Endodermal cell (in vitro differentiated cells): ENCODE results near the gene BRD3OS. TPM values are rescaled to one million over a fixed set of nuclear protein-coding genes. Genes with fewer than 3 reads are reported as not detected.

Experiments used
- DNase-seq: peaks from one replicate; pipeline ENCODE4 v3.0.0-alpha.2; 2017
- H3K27ac ChIP-seq: 2 replicates; pipeline ENCODE4 v1.5.1; 2013; ENCODE audit warnings: mild to moderate bottlenecking, low read depth, low read length, moderate library complexity
- H3K27me3 ChIP-seq: 2 replicates; pipeline ENCODE4 v1.6.1; 2013; ENCODE audit warnings: mild to moderate bottlenecking, low read length, moderate library complexity; ENCODE audit not compliant: insufficient read depth, control insufficient read depth, poor library complexity, severe bottlenecking
- H3K36me3 ChIP-seq: 2 replicates; pipeline ENCODE4 v1.7.0; 2013; ENCODE audit warnings: mild to moderate bottlenecking, low read length, moderate library complexity; ENCODE audit not compliant: control insufficient read depth, insufficient read depth
- H3K4me1 ChIP-seq: one replicate; pipeline ENCODE4 v1.7.0; 2013; ENCODE audit warnings: low read length; ENCODE audit not compliant: control insufficient read depth, insufficient read depth
- H3K4me3 ChIP-seq: 2 replicates; pipeline ENCODE4 v1.5.1; 2013; ENCODE audit warnings: mild to moderate bottlenecking, low read length, moderate library complexity
- H3K9ac ChIP-seq: 2 replicates; pipeline ENCODE4 v1.6.1; 2013; ENCODE audit warnings: mild to moderate bottlenecking, low read length, moderate library complexity; ENCODE audit not compliant: poor library complexity, severe bottlenecking; ENCODE audit errors: extremely low read depth
- H3K9me3 ChIP-seq: 2 replicates; pipeline ENCODE4 v1.6.1; 2013; ENCODE audit warnings: mild to moderate bottlenecking, low read length, moderate library complexity; ENCODE audit not compliant: control insufficient read depth
- H3K27ac Mint-ChIP-seq: 2 replicates; pipeline ENCODE4 v1.8.0; 2020; ENCODE audit warnings: mixed read lengths
- H3K27me3 Mint-ChIP-seq: 2 replicates; pipeline ENCODE4 v1.8.0; 2021; ENCODE audit warnings: mild to moderate bottlenecking, mixed read lengths; ENCODE audit not compliant: insufficient read depth
- H3K36me3 Mint-ChIP-seq: 2 replicates; pipeline ENCODE4 v1.8.0; 2020; ENCODE audit warnings: low read depth, mixed read lengths
- H3K4me1 Mint-ChIP-seq: 2 replicates; pipeline ENCODE4 v1.8.0; 2020; ENCODE audit warnings: mixed read lengths
- H3K4me3 Mint-ChIP-seq: 2 replicates; pipeline ENCODE4 v1.8.0; 2020; ENCODE audit warnings: mild to moderate bottlenecking, moderate library complexity, mixed read lengths
- H3K9me3 Mint-ChIP-seq: 2 replicates; pipeline ENCODE4 v1.8.0; 2020; ENCODE audit warnings: mild to moderate bottlenecking, mixed read lengths
- WGBS, 2 experiments: methylation state at CpG; one replicate each; pipeline versions ENCODE4 v1.1.5 to v1.1.7; 2013; ENCODE audit warnings: missing lambda C conversion rate in 2 of 2, mixed read lengths in 1 of 2; ENCODE audit not compliant: insufficient coverage in 1 of 2, insufficient read length in 1 of 2; 5-methylcytosine and 5-hydroxymethylcytosine counted together
- total RNA-seq, 2 donors: library from RNA; stranded (reverse); fragmentation: NEBNext Ultra II Directional in 1 of 2; extraction: Animal tissue kit (Norgen Biotek cat#: 25700) in 1 of 2; gene quantifications; 2 replicates in 1 of 2; 3 replicates in 1 of 2; pipeline ENCODE4 v1.2.1, GENCODE V29; 2021
- TF ChIP-seq, protein P1 (sequence below): fragments of 200-600 bp; sonication (generic); conservative IDR thresholded peaks from 2 replicates; pipeline ENCODE4 v1.5.0; 2021; ENCODE audit warnings: antibody characterized with exemption, mild to moderate bottlenecking

Gene BRD3OS
- total RNA-seq, 2 donors from 2014 or later, result 19.0 to 26.5 TPM

DNA sequence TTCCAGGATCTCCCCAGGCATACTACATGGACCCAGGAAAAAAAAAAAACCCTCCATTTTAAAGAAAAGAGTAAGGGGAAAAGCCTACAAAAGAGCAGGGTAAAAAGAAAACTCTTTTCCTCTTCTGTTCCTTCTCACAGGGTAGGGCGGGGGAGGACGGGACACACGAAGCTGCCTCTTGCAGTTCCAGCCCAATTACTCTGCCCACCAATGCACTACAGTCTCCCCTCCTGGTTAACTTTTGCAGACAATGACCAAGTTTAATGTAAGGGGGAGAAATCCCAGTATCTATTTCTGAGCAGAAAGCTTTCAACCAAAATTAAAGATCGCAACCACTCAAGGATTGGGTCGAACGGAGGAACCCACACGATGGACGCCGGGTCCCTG is 41.2 kb downstream of the BRD3OS start:
- Histone ChIP-seq H3K9ac (peak overlapping the region; percentile 87), H3K27ac (no peak overlapping the region), H3K9me3 (no peaks in the 10 kb centered on the region), H3K36me3 (peaks cover 8% of the 10 kb centered on the region), H3K27me3 (peaks cover 26% of the 10 kb centered on the region), H3K4me3 (peak overlapping the region; percentile 91), H3K4me1 (peaks cover 2% of the 10 kb centered on the region)
- H3K27ac Mint-ChIP-seq, result peak overlapping the region; percentile 87
- H3K36me3 Mint-ChIP-seq, result peaks cover 10% of the 10 kb centered on the region
- WGBS, 2 experiments, result 2% methylated on average over 6 to 9 of the region's 9 CpGs
- TF ChIP-seq, protein P1, sequence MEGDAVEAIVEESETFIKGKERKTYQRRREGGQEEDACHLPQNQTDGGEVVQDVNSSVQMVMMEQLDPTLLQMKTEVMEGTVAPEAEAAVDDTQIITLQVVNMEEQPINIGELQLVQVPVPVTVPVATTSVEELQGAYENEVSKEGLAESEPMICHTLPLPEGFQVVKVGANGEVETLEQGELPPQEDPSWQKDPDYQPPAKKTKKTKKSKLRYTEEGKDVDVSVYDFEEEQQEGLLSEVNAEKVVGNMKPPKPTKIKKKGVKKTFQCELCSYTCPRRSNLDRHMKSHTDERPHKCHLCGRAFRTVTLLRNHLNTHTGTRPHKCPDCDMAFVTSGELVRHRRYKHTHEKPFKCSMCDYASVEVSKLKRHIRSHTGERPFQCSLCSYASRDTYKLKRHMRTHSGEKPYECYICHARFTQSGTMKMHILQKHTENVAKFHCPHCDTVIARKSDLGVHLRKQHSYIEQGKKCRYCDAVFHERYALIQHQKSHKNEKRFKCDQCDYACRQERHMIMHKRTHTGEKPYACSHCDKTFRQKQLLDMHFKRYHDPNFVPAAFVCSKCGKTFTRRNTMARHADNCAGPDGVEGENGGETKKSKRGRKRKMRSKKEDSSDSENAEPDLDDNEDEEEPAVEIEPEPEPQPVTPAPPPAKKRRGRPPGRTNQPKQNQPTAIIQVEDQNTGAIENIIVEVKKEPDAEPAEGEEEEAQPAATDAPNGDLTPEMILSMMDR, result no peak
- H3K4me3 Mint-ChIP-seq, result peak overlapping the region; percentile 82
- H3K4me1 Mint-ChIP-seq, result peaks cover 19% of the 10 kb centered on the region
- peaks cover 27% of the 10 kb centered on the region for H3K27me3 Mint-ChIP-seq
- peaks cover 7% of the 10 kb centered on the region for H3K9me3 Mint-ChIP-seq
- no peak for DNase-seq

DNA sequence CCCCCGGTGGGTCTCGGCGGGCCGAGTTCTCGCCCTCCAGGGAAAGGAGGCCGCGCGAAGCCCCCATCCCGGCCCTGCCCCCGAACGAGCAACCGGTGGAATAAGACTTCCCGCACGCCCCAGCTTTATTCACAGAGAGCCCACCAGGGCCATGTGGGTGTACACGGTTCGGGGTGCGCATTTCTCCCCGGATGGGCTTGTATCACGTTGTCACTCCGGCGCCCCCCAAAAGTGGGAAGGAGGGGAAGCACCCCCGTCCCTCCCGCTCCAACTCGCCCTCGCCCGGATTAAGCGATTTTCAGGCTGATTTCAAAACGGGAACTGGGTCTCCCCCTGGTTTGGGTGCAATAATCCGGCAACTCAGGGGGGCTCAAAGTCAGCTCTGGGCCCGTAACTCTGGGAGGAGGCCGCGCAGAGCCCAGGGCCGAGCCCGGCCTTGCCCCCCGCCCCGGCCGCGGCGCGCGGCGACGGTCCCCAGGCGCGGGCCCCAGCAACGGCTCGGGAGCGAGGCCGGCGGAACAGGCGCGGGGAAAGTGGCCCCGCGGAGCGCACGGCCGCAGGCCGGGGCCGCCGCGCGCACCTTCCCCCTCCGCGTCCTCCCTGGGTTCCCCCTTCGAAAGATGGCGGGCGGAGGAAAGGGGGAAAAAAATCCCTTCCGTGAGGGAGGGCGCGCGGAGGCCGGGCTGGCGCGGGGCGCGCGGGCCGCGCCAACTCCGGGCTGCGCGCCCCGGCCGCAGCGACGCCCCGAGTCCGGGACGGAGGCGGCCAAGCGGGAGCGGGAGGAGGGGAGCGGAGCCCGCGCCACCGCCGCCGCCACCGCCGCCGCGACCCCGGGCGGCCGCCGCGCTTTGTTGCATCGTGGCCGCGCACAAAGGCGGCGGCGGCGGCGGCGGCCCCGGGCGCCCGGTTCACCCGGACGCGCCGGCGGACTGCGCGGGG is 41.9 kb downstream of the BRD3OS start:
- peaks cover 19% of the 10 kb centered on the region for H3K4me1 Mint-ChIP-seq
- H3K9me3 Mint-ChIP-seq, result peaks cover 8% of the 10 kb centered on the region
- Histone ChIP-seq H3K27me3 (peaks cover 27% of the 10 kb centered on the region), H3K36me3 (peaks cover 8% of the 10 kb centered on the region), H3K27ac (peak overlapping the region; percentile 78), H3K9ac (peak overlapping the region; percentile 87), H3K4me3 (peak overlapping the region; percentile 91), H3K4me1 (peaks cover 2% of the 10 kb centered on the region), H3K9me3 (no peaks in the 10 kb centered on the region)
- peaks cover 28% of the 10 kb centered on the region for H3K27me3 Mint-ChIP-seq
- H3K4me3 Mint-ChIP-seq, result peak overlapping the region; percentile 82
- peak overlapping the region; percentile 74 for H3K27ac Mint-ChIP-seq
- peak; percentile 68 for DNase-seq
- WGBS, 2 experiments, result 0 to 1% methylated on average over 34 to 126 of the region's 126 CpGs
- TF ChIP-seq, protein P1, result no peak
- peaks cover 10% of the 10 kb centered on the region for H3K36me3 Mint-ChIP-seq

DNA sequence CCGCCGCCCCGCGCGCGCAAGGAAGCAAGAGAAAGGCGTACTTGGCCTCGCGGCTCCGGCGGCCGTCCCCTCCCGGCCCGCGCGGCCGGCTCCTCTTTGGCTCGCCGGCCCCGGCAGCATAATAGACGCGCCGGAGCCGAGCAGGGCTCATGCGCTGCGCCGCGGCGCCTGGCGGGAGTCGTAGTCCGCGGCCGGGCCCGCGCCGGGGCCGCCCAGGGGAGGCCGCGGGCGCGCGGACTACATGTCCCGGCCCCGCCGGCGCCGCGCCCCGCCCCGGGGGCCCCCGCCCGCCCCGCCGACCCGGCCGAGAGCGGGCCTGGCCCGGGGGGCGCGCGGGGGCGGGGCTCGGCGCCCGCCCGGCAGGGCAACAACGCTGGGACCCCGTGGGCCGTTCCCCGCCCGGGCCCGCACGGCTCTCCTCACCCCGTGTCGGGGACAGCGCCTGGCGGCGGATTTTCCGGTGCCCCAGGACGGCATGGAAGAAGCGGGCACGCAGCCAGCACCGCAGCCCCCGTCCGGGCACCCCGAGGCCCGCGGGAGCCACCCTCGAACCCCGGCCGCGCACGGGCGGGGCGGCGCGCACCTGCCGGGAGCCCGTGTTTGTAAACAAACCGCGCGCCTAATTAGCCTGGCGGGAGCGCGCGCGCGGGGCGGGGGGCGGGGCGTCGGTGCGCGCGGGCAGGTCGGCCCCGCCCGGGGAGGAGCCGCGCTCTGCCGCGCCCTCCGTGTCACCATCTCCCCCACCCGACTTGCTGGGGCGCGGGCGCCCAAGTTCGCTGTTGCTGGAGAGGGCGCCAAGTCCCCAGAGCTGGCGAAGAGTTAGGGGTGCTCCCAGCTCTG is 42.8 kb downstream of the BRD3OS start, which contains the start of gene BRD3:
Gene BRD3 (minus strand): TSS at position 123 of the 840 bp plus-strand sequence. CDS start 14,549 bp downstream, outside the sequence.
- Mint-ChIP-seq H3K27ac (peak within 1 kb of the TSS; percentile 75), H3K27me3 (peaks cover 30% of the 10 kb centered on the region)

More for the DNA sequence above, 42.8 kb downstream of the BRD3OS start, which contains the start of gene BRD3:
- H3K9me3 ChIP-seq, result no peaks in the 10 kb centered on the region
- H3K9me3 Mint-ChIP-seq, result peaks cover 11% of the 10 kb centered on the region
- H3K4me1 ChIP-seq, result peaks cover 2% of the 10 kb centered on the region
- H3K27ac ChIP-seq, result peak within 1 kb of the TSS; percentile 86
- TF ChIP-seq, protein P1, result no peak
- 0 to 2% methylated on average over 10 to 131 of the region's 131 CpGs for WGBS, 2 experiments
- H3K36me3 Mint-ChIP-seq, result peaks cover 10% of the 10 kb centered on the region
- peaks cover 7% of the 10 kb centered on the region for H3K36me3 ChIP-seq
- DNase-seq, result peak; percentile 92
- peak within 1 kb of the TSS; percentile 87 for H3K9ac ChIP-seq
- peaks cover 27% of the 10 kb centered on the region for H3K27me3 ChIP-seq
- peak within 1 kb of the TSS; percentile 82 for H3K4me3 Mint-ChIP-seq
- peaks cover 15% of the 10 kb centered on the region for H3K4me1 Mint-ChIP-seq
- H3K4me3 ChIP-seq, result peak within 1 kb of the TSS; percentile 91
